K562 (cell line): ENCODE results near the gene DDX54. TPM values are rescaled to one million over a fixed set of nuclear protein-coding genes. Genes with fewer than 3 reads are reported as not detected.

ENCODE experiments used
- ATF1 ChIP-seq, 2 experiments: fragments of 450-650 bp in 1 of 2; IDR thresholded peaks; 2 replicates each; pipeline ENCODE4 v1.6.1; 2016; ENCODE audit warnings: missing compliant biosample characterization in 1 of 2, missing genetic modification characterization in 1 of 2
- DDX20 ChIP-seq: fragments of 450-650 bp; IDR thresholded peaks from 2 replicates; pipeline ENCODE4 v1.6.1; 2016; ENCODE audit warnings: missing genetic modification characterization, low read depth, mild to moderate bottlenecking, missing compliant biosample characterization, moderate library complexity
- GATAD2A ChIP-seq: fragments of 450-650 bp; IDR thresholded peaks from 2 replicates; pipeline ENCODE4 v1.6.1; 2017
- ILK ChIP-seq: fragments of 450-650 bp; IDR thresholded peaks from 2 replicates; pipeline ENCODE4 v1.6.1; 2016; ENCODE audit warnings: missing genetic modification characterization, low read depth, mild to moderate bottlenecking, missing compliant biosample characterization, moderate library complexity, borderline replicate concordance
- KLF6 ChIP-seq: fragments of 250-450 bp; sonication (Bioruptor Pico); IDR thresholded peaks from 2 replicates; pipeline ENCODE4 v1.4.0; 2020; ENCODE audit warnings: mild to moderate bottlenecking, moderate library complexity, borderline replicate concordance
- MYC ChIP-seq, 2 experiments: fragments of 250-450 bp in 1 of 2; sonication (Bioruptor Pico) in 1 of 2; IDR thresholded peaks; 2 replicates each; pipeline versions ENCODE4 v1.5.1 to v1.6.1; 2012 to 2021; ENCODE audit warnings: low read depth in 2 of 2, borderline replicate concordance in 1 of 2, improper control_type of control experiment in 1 of 2, low read length in 1 of 2, mild to moderate bottlenecking in 1 of 2, moderate library complexity in 1 of 2
- NFE2 ChIP-seq: IDR thresholded peaks from 2 replicates; pipeline ENCODE4 v1.6.1; 2014; ENCODE audit warnings: antibody characterized with exemption, low read depth
- NR2F6 ChIP-seq: fragments of 450-650 bp; formaldehyde crosslinking; IDR thresholded peaks from 2 replicates; pipeline ENCODE4 v1.4.0; 2020; ENCODE audit warnings: mild to moderate bottlenecking
- PHTF2 ChIP-seq: fragments of 250-450 bp; sonication (Bioruptor Pico); IDR thresholded peaks from 2 replicates; pipeline ENCODE4 v1.5.0; 2021; ENCODE audit warnings: mild to moderate bottlenecking
- RAD21 ChIP-seq, 2 experiments: fragments of 250-450 bp in 1 of 2; fragments of 450-650 bp in 1 of 2; sonication (Bioruptor Pico) in 1 of 2; formaldehyde crosslinking in 1 of 2; IDR thresholded peaks in 1 of 2; conservative IDR thresholded peaks in 1 of 2; 2 replicates each; pipeline versions ENCODE4 v1.4.0 to v1.8.0; 2020 to 2022; ENCODE audit warnings: mild to moderate bottlenecking in 2 of 2, moderate library complexity in 1 of 2
- TOE1 ChIP-seq, 2 experiments: fragments of 450-650 bp in 1 of 2; sonication (generic) in 1 of 2; formaldehyde crosslinking in 1 of 2; IDR thresholded peaks; 2 replicates each; pipeline versions ENCODE4 v1.7.1 to v1.8.0; 2016 to 2022; ENCODE audit warnings: borderline replicate concordance in 2 of 2, mild to moderate bottlenecking in 2 of 2, antibody characterized with exemption in 1 of 2, inconsistent platforms in 1 of 2, low read depth in 1 of 2, missing genetic modification reagents in 1 of 2, moderate library complexity in 1 of 2
- YBX1 ChIP-seq: fragments of 450-650 bp; IDR thresholded peaks from 2 replicates; pipeline ENCODE4 v1.7.1; 2016; ENCODE audit warnings: mild to moderate bottlenecking
- ZC3H4 ChIP-seq: sonication (generic); formaldehyde crosslinking; IDR thresholded peaks from 2 replicates; pipeline ENCODE4 v1.9.0; 2021; ENCODE audit warnings: missing genetic modification reagents, borderline replicate concordance
- polyA plus RNA-seq, 8 experiments: library from polyadenylated mRNA; depleted of rRNA in 4 of 8; stranded (reverse) in 5 of 8; unstranded in 3 of 8; fragments of >200 nt; fragmentation: Nextera tagmentation in 2 of 8; fragmentation: Illumina TruSeq in 1 of 8; extraction: Ambion mirVana in 2 of 8; extraction: Trizol in 1 of 8; gene quantifications; 2 replicates each; pipeline versions ENCODE4 v1.2.1 to v1.2.3, GENCODE V29; 2011 to 2014; ENCODE audit warnings: inconsistent platforms in 1 of 8, missing spikeins in 1 of 8
- total RNA-seq, 7 experiments: library from RNA; depleted of rRNA in 6 of 7; stranded (reverse); fragments of >200 nt in 6 of 7; fragmentation: Illumina TruSeq in 2 of 7; extraction: Trizol in 2 of 7; gene quantifications; 2 replicates each; pipeline versions ENCODE4 v1.2.1 to v1.2.3, GENCODE V29; 2011 to 2021; ENCODE audit warnings: low replicate concordance in 1 of 7
- TF ChIP-seq, protein P1 (sequence below): IDR thresholded peaks from 2 replicates; pipeline ENCODE4 v1.6.1; 2014; ENCODE audit warnings: antibody characterized with exemption
- TF ChIP-seq, protein P2 (sequence below): fragments of 250-450 bp; sonication (Bioruptor Pico); IDR thresholded peaks from 2 replicates; pipeline ENCODE4 v1.8.0; 2022; ENCODE audit warnings: moderate library complexity, mild to moderate bottlenecking, inconsistent platforms
- TF ChIP-seq, protein P3 (sequence below): fragments of 450-650 bp; IDR thresholded peaks from 2 replicates; pipeline ENCODE4 v1.6.1; 2016; ENCODE audit warnings: low read depth

DDX54 gene
- total and polyA plus RNA-seq, 9 of the 15 experiments (the other 6 are each of a cell fraction or from before 2014, with no cell fraction given), result 1.4 to 135 (median 51.4) TPM

DNA sequence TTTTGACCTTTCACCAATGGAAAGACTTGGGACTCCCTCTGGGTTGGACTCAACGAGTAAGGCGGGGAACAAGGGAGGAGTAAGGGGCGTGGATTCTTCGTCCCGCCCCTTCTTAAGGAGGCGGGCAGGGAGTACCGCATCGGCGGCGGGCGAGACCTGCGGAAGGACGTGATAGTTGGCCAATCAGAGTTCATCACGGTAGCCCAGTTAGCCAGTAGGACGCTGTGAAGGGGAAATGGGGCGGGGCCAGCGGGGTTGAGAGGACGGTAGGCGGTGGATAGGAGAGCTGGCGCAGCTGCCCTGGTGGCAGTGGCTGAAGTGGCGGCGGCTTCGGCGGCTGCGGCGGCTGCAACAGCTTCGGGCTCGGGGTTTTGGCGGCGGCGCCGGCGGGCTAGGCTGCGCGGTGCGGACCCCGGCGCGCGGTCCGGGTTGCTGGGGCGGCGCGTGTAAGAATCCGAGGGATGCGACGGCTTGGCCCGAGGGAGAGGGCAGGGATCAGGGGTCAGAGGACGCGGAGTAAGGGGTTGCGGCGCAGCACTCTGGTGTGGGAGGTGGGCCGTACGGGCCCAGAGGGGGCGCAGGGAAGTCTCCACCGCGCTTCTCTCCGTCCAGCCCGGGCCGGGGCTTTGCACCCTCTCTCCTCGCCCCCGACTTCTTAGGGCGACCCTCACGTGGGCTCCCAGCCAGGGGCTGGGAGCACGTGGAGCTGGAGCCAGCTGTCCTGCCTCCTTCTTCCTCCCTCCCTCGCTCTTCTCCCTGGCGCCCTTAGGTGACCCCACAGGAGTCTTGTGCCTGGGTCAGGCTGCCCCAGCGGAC is 36.1 kb upstream of the DDX54 start, which contains the start of gene TPCN1 (continued):
- no peak for TF ChIP-seq ZC3H4 (CRISPR knock-in tag)
- no peak for TF ChIP-seq NFE2
- no peak for TF ChIP-seq NR2F6 (CRISPR knock-in tag)
- TF ChIP-seq KLF6, result no peak
- TF ChIP-seq, protein P1, sequence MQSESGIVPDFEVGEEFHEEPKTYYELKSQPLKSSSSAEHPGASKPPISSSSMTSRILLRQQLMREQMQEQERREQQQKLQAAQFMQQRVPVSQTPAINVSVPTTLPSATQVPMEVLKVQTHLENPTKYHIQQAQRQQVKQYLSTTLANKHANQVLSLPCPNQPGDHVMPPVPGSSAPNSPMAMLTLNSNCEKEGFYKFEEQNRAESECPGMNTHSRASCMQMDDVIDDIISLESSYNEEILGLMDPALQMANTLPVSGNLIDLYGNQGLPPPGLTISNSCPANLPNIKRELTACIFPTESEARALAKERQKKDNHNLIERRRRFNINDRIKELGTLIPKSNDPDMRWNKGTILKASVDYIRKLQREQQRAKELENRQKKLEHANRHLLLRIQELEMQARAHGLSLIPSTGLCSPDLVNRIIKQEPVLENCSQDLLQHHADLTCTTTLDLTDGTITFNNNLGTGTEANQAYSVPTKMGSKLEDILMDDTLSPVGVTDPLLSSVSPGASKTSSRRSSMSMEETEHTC, result no peak
- TF ChIP-seq ATF1 (CRISPR knock-in tag; IDR thresholded peaks at IDR 0.05), result no peak
- peak; percentile 66 for TF ChIP-seq ATF1 (tag; IDR thresholded peaks at IDR 0.05)
- TF ChIP-seq RAD21 (CRISPR knock-in tag; conservative IDR thresholded peaks at IDR 0.05 in 1 of 2, IDR thresholded peaks at IDR 0.05 in 1 of 2), result 0 out of 4 replicates have a peak, but pooled peaks of 1 of the 2 experiments have one; percentile 9
- TF ChIP-seq MYC (IDR thresholded peaks at IDR 0.05; ENCODE audit: low read depth, low read length), result peak; percentile 97
- peak; percentile 83; the same call in 1 of the 2 replicates for TF ChIP-seq MYC (CRISPR knock-in tag; IDR thresholded peaks at IDR 0.05; ENCODE audit: borderline replicate concordance, low read depth)
- TF ChIP-seq ILK (tag), result no peak
- no peak for TF ChIP-seq YBX1
- TF ChIP-seq DDX20 (tag), result no peak
- no peak for TF ChIP-seq GATAD2A
- TF ChIP-seq TOE1 (IDR thresholded peaks at IDR 0.05; ENCODE audit: borderline replicate concordance), result peak; percentile 43; the same call in 1 of the 2 replicates
- TF ChIP-seq TOE1 (CRISPR knock-in tag; IDR thresholded peaks at IDR 0.05; ENCODE audit: borderline replicate concordance, low read depth), result no peak
- TF ChIP-seq, protein P2, sequence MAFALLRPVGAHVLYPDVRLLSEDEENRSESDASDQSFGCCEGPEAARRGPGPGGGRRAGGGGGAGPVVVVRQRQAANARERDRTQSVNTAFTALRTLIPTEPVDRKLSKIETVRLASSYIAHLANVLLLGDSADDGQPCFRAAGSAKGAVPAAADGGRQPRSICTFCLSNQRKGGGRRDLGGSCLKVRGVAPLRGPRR (CRISPR knock-in tag), result no peak
- TF ChIP-seq PHTF2, result no peak
- TF ChIP-seq, protein P3, sequence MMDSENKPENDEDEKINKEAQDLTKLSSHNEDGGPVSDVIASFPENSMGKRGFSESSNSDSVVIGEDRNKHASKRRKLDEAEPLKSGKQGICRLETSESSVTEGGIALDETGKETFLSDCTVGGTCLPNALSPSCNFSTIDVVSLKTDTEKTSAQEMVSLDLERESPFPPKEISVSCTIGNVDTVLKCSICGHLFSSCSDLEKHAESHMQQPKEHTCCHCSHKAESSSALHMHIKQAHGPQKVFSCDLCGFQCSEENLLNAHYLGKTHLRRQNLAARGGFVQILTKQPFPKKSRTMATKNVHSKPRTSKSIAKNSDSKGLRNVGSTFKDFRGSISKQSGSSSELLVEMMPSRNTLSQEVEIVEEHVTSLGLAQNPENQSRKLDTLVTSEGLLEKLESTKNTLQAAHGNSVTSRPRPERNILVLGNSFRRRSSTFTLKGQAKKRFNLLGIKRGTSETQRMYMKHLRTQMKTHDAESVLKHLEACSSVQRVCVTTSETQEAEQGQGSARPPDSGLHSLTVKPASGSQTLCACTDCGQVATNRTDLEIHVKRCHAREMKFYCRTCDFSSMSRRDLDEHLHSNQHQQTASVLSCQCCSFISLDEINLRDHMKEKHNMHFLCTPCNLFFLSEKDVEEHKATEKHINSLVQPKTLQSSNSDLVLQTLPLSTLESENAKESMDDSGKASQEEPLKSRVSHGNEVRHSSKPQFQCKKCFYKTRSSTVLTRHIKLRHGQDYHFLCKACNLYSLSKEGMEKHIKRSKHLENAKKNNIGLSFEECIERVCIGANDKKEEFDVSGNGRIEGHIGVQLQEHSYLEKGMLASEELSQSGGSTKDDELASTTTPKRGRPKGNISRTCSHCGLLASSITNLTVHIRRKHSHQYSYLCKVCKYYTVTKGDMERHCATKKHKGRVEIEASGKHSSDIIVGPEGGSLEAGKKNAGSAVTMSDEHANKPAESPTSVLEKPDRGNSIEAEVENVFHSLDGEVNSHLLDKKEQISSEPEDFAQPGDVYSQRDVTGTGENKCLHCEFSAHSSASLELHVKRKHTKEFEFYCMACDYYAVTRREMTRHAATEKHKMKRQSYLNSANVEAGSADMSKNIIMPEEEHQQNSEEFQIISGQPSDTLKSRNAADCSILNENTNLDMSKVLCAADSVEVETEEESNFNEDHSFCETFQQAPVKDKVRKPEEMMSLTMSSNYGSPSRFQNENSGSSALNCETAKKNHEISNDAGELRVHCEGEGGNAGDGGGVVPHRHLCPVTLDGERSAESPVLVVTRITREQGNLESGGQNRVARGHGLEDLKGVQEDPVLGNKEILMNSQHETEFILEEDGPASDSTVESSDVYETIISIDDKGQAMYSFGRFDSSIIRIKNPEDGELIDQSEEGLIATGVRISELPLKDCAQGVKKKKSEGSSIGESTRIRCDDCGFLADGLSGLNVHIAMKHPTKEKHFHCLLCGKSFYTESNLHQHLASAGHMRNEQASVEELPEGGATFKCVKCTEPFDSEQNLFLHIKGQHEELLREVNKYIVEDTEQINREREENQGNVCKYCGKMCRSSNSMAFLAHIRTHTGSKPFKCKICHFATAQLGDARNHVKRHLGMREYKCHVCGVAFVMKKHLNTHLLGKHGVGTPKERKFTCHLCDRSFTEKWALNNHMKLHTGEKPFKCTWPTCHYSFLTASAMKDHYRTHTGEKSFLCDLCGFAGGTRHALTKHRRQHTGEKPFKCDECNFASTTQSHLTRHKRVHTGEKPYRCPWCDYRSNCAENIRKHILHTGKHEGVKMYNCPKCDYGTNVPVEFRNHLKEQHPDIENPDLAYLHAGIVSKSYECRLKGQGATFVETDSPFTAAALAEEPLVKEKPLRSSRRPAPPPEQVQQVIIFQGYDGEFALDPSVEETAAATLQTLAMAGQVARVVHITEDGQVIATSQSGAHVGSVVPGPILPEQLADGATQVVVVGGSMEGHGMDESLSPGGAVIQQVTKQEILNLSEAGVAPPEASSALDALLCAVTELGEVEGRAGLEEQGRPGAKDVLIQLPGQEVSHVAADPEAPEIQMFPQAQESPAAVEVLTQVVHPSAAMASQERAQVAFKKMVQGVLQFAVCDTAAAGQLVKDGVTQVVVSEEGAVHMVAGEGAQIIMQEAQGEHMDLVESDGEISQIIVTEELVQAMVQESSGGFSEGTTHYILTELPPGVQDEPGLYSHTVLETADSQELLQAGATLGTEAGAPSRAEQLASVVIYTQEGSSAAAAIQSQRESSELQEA, result no peak
